GM12878 (cell line): ENCODE measurements around the gene ADGRL3.

Experiments
- PAX8 ChIP-seq: fragments of 450-650 bp; IDR thresholded peaks from 2 replicates; pipeline ENCODE4 v1.6.1; 2017; ENCODE audit warnings: mild to moderate bottlenecking, moderate library complexity
- POLR2A ChIP-seq: IDR thresholded peaks from 2 replicates; pipeline ENCODE4 v1.6.1; 2011; ENCODE audit warnings: low read depth, mild to moderate bottlenecking, low read length

DNA sequence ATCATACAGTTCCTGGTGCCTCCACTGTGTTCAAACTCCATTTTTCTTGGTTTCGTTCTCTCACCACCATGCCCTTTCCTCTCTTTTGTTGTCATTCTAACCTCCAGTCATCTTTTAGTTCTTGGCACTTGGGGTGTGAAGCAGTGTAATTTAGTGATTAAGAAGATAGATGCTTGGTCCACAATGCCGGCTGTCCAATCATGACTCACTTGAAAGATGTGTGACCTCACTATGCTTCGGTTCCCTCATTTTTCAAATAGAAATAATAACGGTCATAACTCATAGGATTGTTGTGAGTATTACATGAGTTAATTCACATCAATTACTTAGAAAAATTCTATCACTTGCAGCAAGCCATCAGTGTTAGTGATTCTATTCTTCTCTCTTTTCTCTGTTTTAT is 327.8 kb downstream of the ADGRL3 start:
- TF ChIP-seq POLR2A (no peak), PAX8 (no peak)
